HG03457 (cell line): ENCODE data around the gene SPSB4.
"Not testable (repeated sequence)": the region's sequence is repeated elsewhere in the genome, so short reads cannot be mapped to it uniquely, and the experiment has no call there.

Source experiments
- ATAC-seq: cut with Tn5 transposase; IDR thresholded peaks from one replicate; pipeline ENCODE4 v1.9.1; 2021; ENCODE audit warnings: moderate number of reproducible peaks; ENCODE audit not compliant: unreplicated experiment

The SPSB4 gene

DNA sequence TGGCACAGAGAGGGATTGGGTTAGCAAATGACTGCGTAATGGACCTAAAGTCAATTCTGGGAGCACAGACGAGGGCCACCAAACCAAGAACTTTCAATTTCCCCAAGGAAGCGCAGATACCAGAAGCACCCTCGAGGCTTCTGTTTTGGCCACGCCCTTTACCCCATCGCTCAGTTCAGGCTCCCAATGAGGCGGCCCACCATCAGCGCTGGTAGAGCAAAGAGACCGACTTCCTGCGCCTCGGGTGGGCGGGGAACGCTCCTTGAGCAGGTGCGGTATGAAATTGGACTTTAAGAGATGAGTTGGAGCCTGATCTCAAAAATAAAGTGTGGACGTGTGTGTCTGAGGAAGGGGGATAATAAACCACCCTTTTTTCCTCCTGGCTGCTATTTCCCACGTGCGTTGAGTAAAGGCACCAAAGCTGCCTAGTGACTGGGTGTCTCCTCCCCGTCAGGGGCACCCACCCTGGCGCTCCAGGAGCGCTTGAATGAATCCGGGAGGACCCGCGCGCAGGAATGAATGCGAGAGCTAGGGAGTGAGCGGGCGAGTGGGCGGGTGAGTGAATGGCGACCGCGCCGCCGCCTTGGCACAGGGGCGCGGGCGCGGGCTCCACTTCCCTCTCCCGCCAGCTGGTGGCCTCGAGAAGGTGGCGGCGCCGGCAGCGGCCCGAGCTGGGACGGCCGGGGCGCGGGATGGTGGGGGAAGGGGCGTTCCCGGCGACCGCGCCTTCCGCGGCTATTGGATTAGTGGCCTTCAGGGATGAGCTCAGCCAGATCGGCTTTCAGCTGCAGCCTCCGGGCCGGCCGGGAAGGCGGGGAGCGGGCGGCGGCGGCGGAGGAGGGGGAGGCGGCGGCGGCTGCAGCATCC lies at the start of gene SPSB4:
TSS of gene SPSB4 (plus strand) at position 772 of the 867 bp plus-strand sequence. CDS start 14,758 bp downstream, outside the sequence.
- no peak for ATAC-seq

DNA sequence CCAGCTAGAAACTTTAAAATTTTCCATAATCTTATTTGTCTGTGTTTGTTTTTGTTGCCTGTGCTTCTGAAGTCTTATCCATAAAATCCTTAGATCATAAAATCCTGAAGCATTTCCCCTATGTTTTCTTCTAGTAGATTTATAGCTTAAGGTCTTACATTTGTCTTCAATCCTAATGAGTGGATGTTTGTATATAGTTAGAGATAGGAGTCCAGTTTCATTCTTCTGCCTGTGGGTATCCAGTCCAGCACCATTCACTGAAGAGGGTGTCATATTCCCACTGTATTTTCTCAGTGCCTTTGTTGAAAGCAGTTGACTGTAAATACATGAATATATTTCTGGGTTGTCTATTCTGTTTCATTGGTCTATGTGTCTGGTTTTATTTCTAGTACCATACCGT lies 44.8 kb upstream of the SPSB4 start:
- no peak for ATAC-seq

DNA sequence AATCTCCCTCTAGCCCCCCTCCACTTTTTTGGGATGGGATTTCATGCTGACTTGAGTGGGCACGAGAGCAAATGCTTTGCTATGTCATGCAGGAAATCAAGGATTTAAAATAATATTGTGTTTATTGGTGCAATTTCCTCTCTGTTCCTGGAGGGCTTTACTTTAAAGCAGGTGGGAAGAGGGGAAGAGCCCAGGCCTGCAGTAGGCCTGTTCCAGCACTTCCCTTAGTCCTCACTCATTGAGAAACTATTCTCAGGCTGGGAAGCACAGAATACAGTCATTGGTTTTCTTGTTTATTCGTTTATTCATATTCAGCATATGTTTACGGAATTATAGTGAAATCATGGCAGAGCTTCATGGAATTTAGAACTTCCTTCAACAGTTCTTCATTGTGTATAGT lies 41.7 kb upstream of the SPSB4 start:
- no peak for ATAC-seq

DNA sequence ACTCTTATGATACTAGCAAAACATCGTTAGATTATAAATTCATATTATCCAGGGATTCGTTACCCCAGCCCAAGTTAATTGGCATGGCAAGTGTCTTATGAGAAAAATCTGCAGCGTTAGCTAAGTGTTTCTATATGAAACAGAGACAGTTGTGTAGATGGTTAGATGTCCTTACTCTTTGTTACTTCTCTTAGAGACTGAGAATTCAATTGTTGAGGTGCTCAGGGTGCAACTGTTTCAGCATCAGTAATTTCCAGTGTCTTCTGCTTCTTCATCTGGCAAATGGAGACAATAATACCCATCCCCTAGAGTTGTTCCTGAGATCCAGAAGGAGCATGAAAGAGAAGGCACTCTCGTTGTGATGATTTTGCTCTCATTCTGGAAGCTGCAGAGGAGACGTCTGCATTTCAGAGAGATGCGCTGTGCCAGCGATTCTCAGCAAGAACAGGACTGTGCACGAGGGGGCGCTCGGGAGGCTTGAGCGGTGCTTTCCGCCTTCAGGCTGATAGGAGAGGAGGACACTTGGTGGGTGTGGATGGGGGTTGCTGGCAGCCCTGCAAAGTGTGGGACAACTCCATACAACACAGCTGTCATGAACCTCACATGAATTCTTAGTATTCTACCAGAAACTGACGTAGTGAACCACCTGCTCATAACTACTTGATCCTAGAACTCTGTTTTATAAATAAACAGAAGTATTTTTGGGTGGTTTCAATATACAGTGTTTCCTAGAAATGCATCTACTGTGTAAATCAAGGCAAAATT lies 39.7 kb upstream of the SPSB4 start:
- no peak for ATAC-seq

DNA sequence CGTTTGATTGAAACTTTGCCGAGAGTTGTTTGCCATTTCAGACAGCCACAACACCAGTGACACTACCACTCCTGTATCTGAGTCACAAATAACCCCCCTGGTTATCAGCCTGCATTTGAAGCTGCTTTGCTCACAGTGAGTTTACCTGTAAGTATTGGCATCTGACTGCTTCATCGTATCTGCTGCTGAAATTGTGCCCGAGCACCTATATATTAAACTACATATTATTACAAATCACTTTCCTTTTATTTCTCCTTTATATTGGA lies 39.2 kb upstream of the SPSB4 start:
- no peak for ATAC-seq

DNA sequence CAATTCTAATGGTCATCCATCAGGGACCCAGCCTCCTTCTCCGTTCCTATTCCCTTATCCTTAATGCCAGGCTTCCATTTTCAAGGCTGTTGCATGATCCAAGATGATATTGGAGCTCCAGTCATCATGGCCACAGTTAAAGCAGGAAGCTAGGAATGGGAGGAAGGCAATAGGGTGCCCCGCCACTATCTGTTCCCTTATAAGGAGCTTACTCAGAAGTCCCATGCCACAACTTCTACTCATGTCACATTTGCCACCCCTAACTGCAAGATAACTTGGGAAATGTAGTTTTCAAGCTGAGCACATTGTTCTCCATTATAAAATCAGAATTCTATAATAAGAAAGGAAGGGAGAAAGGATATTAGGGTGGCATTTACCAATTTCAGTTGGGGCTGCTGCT lies 38.6 kb upstream of the SPSB4 start:
- no peak for ATAC-seq

DNA sequence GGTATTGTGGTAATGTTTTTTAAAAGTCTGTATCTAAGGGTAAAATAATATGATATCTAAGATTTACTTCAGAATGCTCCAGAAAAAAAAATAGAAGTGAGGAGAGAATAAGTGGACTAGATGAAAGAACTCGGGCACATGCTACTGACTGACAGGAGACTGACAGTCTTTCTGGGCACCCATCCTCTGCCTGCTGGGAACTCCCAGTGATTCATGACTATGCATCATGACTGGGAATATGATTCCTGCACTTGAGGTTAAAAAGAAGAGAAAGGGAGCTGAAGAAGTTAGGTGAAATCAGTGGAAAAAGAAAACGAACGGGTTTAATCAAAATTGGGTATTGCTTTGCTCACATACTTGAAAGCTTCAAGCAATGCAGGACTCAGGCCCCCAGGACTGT lies 35.7 kb upstream of the SPSB4 start:
- no peak for ATAC-seq

DNA sequence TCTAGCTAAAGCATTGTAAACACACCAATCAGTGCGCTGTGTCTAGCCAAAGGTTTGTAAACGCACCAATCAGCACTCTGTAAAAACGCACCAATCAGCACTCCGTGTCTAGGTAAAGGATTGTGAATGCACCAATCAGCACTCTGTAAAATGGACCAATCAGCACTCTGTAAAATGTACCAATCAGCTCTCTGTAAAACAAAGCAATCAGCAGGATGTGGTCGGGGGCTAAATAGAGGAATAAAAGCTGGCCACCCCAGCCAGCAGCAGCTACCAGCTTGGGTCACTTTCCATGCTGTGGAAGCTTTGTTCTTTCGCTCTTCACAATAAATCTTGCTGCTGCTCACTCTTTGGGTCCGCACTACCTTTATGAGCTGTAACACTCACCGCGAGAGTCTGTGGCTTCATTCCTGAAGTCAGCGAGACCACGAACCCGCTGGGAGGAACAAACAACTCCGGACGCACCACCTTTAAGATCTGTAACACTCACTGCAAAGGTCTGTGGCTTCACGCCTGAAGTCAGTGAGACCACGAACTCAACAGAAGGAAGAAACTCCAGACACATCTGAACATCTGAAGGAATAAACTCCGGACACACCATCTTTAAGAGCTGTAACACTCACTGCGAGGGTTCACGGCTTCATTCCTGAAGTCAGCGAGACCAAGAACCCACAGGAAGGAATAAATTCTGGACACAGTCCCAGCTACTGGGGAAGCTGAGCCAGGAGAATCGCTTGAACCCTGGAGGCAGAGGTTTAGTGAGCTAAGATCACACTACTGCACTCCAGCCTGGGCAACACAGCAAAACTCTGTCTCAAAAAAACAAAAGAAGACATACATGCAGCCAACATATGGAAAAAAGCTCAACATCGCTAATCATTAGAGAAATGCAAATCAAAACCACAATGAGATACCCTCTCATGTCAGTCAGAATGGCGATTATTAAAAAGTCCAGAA lies 33.5 kb upstream of the SPSB4 start:
- ATAC-seq: not testable (repeated sequence)

DNA sequence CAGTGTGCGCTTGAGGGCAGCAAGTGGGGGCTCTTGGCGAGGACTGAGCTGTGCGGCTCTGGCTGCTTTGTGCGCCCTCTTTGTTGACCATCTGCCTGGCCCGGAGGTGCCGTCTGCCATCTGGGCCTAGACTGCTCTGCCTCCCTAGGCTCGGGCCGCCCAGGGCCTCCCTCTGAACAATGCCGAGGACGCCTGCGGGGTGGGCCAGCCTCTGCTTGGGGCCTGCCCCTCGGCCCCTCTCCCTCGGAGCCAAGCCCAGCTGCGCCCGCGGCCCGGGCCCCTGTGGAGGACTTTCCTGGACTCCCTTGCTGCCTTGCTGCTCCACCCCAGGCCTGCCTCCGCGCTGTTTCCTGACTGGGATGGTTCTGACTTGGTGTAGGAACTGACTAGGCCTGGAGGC lies 31.9 kb upstream of the SPSB4 start:
- no peak for ATAC-seq

DNA sequence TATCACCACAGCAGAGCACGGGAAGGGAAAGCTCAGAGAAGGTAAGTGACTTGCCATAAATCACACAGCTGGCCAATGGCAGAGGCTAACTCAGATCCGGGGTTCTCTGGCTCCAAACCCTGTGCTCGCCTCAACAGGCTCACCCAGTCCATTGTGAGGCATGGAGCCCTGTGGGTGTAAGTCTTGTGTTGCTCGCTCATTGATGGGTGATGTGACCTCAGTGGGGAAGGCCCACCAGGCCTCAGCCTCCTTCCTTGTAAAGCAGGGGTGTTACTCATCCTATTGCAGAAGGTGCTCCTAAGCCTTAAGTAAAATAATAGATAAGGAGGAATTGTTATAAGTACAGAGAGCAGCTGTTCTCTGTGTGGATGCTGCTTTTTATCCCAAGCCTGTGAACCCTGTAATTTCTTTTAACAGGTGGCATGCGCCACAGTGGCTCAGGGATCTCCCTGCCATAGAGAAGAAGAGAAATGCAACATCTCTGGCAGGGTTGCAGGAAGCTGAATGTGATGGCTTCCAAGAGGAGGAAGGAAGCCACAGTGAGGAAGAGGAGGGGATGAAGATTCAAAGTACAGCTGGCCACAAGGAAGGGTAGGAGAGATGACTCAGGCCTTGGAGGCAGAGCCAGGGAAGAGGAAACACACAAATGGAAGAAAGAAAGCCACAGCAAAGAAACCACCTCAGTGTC lies 30.9 kb upstream of the SPSB4 start:
- ATAC-seq: no peak

DNA sequence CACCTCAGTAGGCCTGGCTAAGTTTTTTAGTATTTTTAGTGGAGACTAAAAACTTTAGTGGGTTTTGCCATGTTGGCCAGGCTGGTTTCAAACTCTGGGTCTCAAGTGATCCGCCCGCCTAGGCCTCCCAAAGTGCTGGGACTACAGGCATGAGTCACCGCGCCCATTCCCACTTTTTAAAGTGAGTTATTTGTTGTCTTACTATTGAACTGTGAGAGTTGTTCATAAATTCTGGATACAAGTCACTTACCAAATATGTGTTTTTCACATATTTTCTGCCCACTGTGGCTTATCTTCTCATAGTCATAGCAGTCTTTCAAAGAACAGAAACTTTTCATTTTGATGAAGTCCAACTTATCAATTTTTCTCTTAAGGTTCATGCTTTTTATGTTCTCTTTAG lies 29.9 kb upstream of the SPSB4 start:
- no peak for ATAC-seq

DNA sequence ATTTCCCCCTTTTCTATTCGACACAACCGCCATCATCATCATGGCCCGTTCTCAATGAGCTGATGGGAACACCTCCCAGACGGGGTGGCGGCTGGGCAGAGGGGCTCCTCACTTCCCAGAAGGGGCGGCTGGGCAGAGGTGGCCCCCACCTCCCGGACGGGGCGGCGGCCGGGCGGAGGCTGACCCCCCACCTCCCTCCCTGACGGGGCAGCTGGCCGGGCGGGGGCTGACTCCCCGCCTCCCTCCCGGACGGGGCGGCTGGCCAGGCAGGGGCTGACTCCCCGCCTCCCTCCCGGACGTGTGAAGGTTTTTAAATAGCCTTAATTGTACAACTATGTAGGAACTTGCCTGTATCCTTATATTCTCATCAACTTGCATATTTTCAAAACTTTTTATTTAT lies 20.9 kb upstream of the SPSB4 start:
- ATAC-seq: no peak

DNA sequence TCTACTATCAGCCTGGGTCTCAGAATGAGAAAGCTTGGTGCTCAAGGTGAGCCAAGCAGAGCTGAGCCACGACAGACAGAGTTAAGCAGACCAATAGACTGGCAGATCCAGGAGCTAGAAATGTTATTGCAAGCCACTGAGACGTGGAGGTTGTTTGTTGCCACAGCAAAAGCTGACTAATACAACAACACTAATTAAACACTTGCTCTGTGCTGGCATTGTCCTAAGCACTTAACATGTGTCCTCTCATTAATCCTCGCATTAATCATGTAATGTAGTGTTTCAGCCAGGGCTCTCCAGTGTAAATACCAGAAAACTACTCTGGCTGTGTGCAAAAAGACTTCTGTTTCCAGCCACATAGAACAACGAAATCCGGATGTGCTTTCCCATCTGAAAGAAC lies 11.6 kb upstream of the SPSB4 start:
- ATAC-seq: no peak

DNA sequence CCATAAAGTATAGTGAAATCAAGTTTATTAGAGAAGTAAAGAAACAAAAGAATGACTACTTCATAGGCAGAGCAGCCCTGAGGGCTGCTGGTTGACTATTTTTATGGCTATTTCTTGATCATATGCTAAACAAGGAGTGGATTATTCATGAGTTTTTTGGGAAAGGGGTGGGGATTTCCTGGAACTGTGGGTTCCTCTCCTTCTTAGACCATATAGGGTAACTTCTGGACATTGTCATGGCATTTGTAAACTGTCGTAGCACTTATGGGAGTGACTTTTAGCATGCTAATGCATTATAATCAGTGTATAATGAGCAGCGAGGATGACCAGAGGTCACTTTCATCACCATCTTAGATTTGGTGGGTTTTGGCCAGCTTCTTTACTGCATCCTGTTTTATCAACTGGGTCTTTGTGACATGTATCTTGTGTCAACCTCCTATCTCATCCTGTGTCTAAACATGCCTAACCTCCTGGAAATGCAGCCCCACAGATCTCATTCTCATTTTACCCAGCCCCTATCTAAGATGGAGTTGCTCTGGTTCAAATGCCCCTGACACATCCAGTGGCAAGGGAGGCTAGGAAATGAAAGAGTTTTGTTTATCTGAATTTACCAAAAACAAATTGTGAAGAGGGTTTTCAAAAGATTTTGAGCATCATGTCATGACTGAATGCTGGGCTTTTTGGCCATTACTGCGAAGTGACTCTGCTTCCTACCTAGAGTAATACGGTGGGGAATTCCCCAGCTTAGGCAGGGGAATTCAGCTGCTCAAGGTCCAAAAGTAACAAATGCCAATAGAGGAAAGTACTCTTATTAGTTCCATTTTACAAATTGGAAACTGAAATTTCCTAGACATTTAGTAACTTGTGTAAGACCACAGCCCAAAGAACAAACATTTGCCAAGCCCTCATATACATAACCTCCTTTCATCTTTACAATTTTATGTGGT lies 6.2 kb upstream of the SPSB4 start:
- no peak for ATAC-seq

DNA sequence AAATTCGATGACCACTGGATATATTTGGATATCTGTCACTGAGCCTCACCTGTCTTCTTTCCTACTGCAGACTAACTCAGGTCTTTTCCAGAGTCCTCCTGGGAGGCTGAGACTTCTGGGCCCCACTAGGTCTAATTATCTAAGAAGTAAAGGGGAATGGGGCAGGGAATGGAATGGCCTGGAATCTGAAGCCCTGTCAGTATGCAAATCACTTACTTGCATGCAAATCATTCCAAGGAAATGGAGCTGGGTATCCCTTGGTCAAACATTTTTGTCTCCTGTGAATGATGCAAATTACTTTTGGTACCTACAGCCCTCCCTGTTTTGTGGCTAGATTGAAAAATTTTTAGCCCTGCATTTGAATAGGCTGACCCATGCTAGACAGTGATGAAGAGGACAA lies 5.3 kb upstream of the SPSB4 start:
- ATAC-seq: no peak

DNA sequence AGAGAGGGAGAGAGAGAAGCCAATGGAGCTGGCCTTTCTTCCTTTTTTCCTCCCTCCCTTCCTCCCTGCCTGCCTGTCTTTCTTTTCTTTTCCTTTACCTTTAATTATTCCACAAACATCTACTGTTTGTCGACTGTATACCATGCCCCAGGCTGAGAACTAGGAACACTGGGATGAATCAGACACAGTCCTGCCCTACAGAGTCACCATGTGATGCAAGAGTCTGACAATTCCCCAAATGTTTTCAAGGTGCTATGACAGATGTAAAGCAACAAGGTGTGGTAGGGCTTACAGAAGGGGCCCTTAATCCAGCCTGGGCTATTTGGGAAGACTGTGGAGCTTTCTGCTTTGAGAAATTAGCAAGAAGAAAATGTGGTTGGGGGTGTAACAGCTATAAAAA lies 4.0 kb upstream of the SPSB4 start:
- ATAC-seq: no peak

DNA sequence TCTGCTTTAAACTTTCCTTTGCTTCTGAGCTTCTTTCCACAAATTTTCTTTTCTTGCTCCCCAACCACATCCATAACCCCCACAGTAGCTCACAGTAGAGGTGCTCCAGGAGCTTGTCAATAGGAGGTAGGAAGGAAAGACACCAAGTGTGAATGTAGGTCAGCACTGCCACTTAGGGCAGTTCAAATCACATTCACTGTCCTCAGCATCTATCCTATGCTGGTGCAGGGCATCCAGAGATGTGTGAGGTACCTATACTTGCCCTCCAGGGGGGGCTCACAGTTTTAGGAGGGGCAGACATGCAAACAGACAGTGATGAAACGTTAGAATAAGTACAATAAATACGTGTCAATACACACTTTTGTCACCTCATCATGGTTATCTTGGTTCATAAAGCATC lies 1.5 kb upstream of the SPSB4 start:
- ATAC-seq: no peak

DNA sequence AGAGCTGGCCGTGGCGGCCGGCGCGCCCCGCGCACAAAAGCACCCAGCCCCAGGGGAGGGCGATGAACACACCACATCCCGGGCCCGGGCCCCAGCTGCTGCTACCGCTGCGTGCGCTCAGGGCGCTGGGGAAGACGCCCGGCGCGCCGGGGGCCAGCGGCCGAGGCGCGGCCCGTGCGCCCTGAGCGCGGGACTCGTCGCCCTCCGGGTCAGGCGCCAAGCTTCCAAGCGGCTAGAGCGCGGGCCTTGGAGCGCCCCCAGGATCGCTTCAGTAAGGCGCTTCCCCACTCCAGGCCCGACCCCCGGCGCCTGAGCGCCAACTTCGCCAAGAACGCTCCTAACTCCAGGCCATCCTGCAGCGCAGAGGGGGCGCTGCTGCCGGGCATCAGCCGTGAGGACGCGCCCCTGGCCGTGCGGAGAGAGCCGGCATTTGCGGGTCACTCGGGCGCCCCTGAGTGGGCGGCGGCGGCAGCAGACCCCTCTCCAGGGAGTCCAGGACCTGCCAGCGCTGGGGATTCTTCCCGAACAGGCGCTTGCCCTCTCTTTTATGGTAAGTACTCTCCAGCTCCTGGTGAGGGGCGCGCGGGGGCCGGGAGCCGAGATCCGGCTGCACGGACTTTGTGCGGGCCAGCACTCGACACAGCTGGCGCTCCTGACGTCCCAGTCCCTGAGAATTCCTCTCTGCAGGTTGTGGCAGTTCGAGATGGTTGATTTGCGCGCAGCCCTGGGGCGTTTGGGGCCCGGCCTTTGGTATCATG lies 475 bp downstream of the SPSB4 start:
- no peak for ATAC-seq
